Endothelial cell of umbilical vein (primary cell): Measurements from ENCODE around the gene C1RL. TPM values are rescaled to one million over a fixed set of nuclear protein-coding genes. Genes with fewer than 3 reads are reported as not detected.

Experiments
- BruUV-seq: library from RNA; stranded (reverse); fragments of 400-500 nt; replicated peaks from 2 replicates; lab custom pipeline; 2021; lab: Mats Ljungman, UMichigan
- CTCF ChIA-PET: fragments of 300-600, 350-600 bp; sonication (Branson Sonifier 250); formaldehyde crosslinking; loops from one replicate; lab custom pipeline; 2021; ENCODE audit warnings: antibody characterized with exemption, inconsistent platforms; lab: Charles Lee
- POLR2A ChIA-PET: fragments of 300-600, 350-600 bp; sonication (Branson Sonifier 250); formaldehyde crosslinking; loops from one replicate; lab custom pipeline; 2021; ENCODE audit warnings: antibody characterized with exemption, inconsistent platforms; lab: Charles Lee
- DNase-seq: peaks from one replicate; pipeline ENCODE4 v3.0.0-alpha.2; 2011; ENCODE audit warnings: low read depth, low spot score
- FAIRE-seq: peaks from 2 replicates; lab custom pipeline; 2011; peaks lifted over from hg19 to GRCh38; lab: Jason Lieb, UNC
- H2AFZ ChIP-seq: 2 replicates; pipeline ENCODE4 v1.6.0; 2012; ENCODE audit warnings: low read depth, low read length, control low read depth, inconsistent platforms
- H3K27ac ChIP-seq: 2 replicates; pipeline ENCODE4 v1.5.1; 2011; ENCODE audit warnings: low read depth, mild to moderate bottlenecking, control low read depth, low read length, moderate library complexity; ENCODE audit not compliant: insufficient read depth
- H3K27me3 ChIP-seq, 2 experiments: 2 replicates each; pipeline versions ENCODE4 v1.6.0 to v1.6.1; 2011; ENCODE audit warnings: low read length in 2 of 2, mixed read lengths in 1 of 2; ENCODE audit not compliant: control insufficient read depth in 2 of 2, insufficient read depth in 2 of 2
- H3K36me3 ChIP-seq, 2 experiments: 2 replicates in 1 of 2; 3 replicates in 1 of 2; pipeline ENCODE4 v1.5.1; 2011; ENCODE audit warnings: low read length in 2 of 2, mild to moderate bottlenecking in 1 of 2, moderate library complexity in 1 of 2; ENCODE audit not compliant: control insufficient read depth in 2 of 2, insufficient read depth in 2 of 2; ENCODE audit errors: extremely low read depth in 1 of 2
- H3K4me1 ChIP-seq: 3 replicates; pipeline ENCODE4 v1.5.1; 2011; ENCODE audit warnings: mild to moderate bottlenecking, low read length; ENCODE audit not compliant: control insufficient read depth, insufficient read depth; ENCODE audit errors: extremely low read depth
- H3K4me2 ChIP-seq: 2 replicates; pipeline ENCODE4 v1.6.1; 2011; ENCODE audit warnings: low read length, control low read depth, mixed read lengths; ENCODE audit not compliant: insufficient read depth
- H3K4me3 ChIP-seq, 3 experiments: fragments of 200-600 bp in 1 of 3; sonication (generic), shearing (Covaris generic) in 1 of 3; replicated peaks in 1 of 3; 2 replicates each; pipeline ENCODE4 v1.5.1; 2011 to 2016; ENCODE audit warnings: control low read depth in 3 of 3, low read length in 3 of 3, mild to moderate bottlenecking in 2 of 3, inconsistent platforms in 1 of 3, low read depth in 1 of 3, moderate library complexity in 1 of 3; ENCODE audit not compliant: insufficient read depth in 1 of 3
- H3K79me2 ChIP-seq: 2 replicates; pipeline ENCODE4 v1.6.0; 2012; ENCODE audit warnings: low read length, inconsistent platforms; ENCODE audit not compliant: control insufficient read depth, insufficient read depth
- H3K9ac ChIP-seq: replicated peaks from 2 replicates; pipeline ENCODE3; 2011; ENCODE audit warnings: low read length, control low read depth; ENCODE audit not compliant: insufficient read depth; ENCODE audit errors: extremely low read depth
- H3K9me1 ChIP-seq: replicated peaks from 3 replicates; pipeline ENCODE4 v1.6.0; 2011; ENCODE audit warnings: mild to moderate bottlenecking, low read length; ENCODE audit not compliant: control insufficient read depth, insufficient read depth; ENCODE audit errors: extremely low read depth
- H3K9me3 ChIP-seq: replicated peaks from 2 replicates; pipeline ENCODE4 v1.5.1; 2012; ENCODE audit warnings: low read length, inconsistent platforms; ENCODE audit not compliant: control insufficient read depth, insufficient read depth
- H4K20me1 ChIP-seq: replicated peaks from 2 replicates; pipeline ENCODE3; 2011; ENCODE audit warnings: mild to moderate bottlenecking, low read length; ENCODE audit not compliant: control insufficient read depth, insufficient read depth; ENCODE audit errors: extremely low read depth
- CTCF ChIP-seq, 2 donors: IDR thresholded peaks; 1 replicate in 1 of 2; 2 replicates in 1 of 2; pipeline ENCODE4 v1.5.1; 2011; ENCODE audit warnings: low read length in 2 of 2, mild to moderate bottlenecking in 2 of 2, moderate library complexity in 2 of 2, control low read depth in 1 of 2, inconsistent platforms in 1 of 2, low read depth in 1 of 2; ENCODE audit not compliant: insufficient read depth in 1 of 2; ENCODE audit errors: extremely low read depth in 1 of 2
- EZH2 ChIP-seq: IDR thresholded peaks from 2 replicates; pipeline ENCODE4 v1.6.1; 2012; ENCODE audit warnings: borderline replicate concordance, low read depth, mild to moderate bottlenecking, moderate library complexity, low read length, inconsistent platforms; ENCODE audit not compliant: severe bottlenecking
- JUN ChIP-seq: IDR thresholded peaks from 2 replicates; pipeline ENCODE4 v1.6.1; 2011; ENCODE audit warnings: borderline replicate concordance, low read depth; ENCODE audit not compliant: insufficient read length, insufficient read depth
- MAX ChIP-seq: IDR thresholded peaks from 2 replicates; pipeline ENCODE4 v1.6.1; 2011; ENCODE audit not compliant: insufficient read depth, insufficient read length
- MYC ChIP-seq: IDR thresholded peaks from one replicate; pipeline ENCODE4 v1.6.1; 2011; ENCODE audit warnings: mild to moderate bottlenecking, low read depth, low read length
- POLR2A ChIP-seq: IDR thresholded peaks from 2 replicates; pipeline ENCODE4 v1.6.1; 2012; ENCODE audit warnings: low read depth, mild to moderate bottlenecking, control low read depth, low read length
- POLR2AphosphoS5 ChIP-seq: IDR thresholded peaks from 2 replicates; pipeline ENCODE4 v1.6.1; 2012; ENCODE audit warnings: low read depth, mild to moderate bottlenecking, control low read depth, low read length, moderate library complexity; ENCODE audit not compliant: insufficient read depth
- dilution Hi-C: fragments of 300-500 bp; cut with MboI; formaldehyde crosslinking; loops from one replicate; pipeline ENCODE4 v1.15.0; 2019; ENCODE audit warnings: low sequenced_read_pairs; ENCODE audit not compliant: extremely low pct_ligation_motif_present
- intact Hi-C: fragments of 100-400 bp; cut with micrococcal nuclease; formaldehyde crosslinking; loops from one replicate; pipeline ENCODE4 v1.10.0; 2022
- polyA plus RNA-seq, 4 experiments: library from polyadenylated mRNA; depleted of rRNA in 3 of 4; stranded (reverse) in 3 of 4; unstranded in 1 of 4; fragments of >200 nt; gene quantifications; 2 replicates each; pipeline versions ENCODE4 v1.2.1 to v1.2.3, GENCODE V29; 2011 to 2012; ENCODE audit warnings: missing spikeins in 1 of 4
- total RNA-seq: library from RNA; stranded (reverse); gene quantifications from 2 replicates; pipeline ENCODE4 v1.2.3, GENCODE V29; 2021

Gene C1RL
- total and polyA plus RNA-seq, 2 donors (not counting 3 experiments of a cell fraction or from before 2014, with no cell fraction given), result 20.9 to 25.0 TPM

GRCh38 chr12:7155471-7156034, 46.5 kb upstream of the C1RL start:
- Histone ChIP-seq H3K4me2 (no peak overlapping the region), H3K4me3 (no peak overlapping the region), H3K9me1 (no peaks in the 10 kb centered on the region), H3K36me3 (peaks cover 0 to 10% of the 10 kb centered on the region in 2 experiments), H3K9ac (no peak overlapping the region), H3K9me3 (no peaks in the 10 kb centered on the region), H3K27ac (no peak overlapping the region), H4K20me1 (no peaks in the 10 kb centered on the region), H3K27me3 (no peaks in the 10 kb centered on the region), H3K4me1 (peaks cover 5% of the 10 kb centered on the region), H2AFZ (no peak overlapping the region), H3K79me2 (no peaks in the 10 kb centered on the region)
- dilution Hi-C loops (no loop called here), intact Hi-C loops (no loop called here)
- BruUV-seq, result no TSS peak
- DNase-seq (no peak), FAIRE-seq (no peak)
- POLR2A ChIA-PET, result interaction anchor here (0.6 kb wide), 1 partner anchor 25 kb away, joined by 8 read pairs; no protein-coding TSS in a partner anchor
- CTCF ChIA-PET, result interaction anchor here (1.0 to 1.7 kb wide), 3 partner anchors 10 to 13 kb away, joined by 3 to 5 read pairs (median 4); no protein-coding TSS in a partner anchor
- TF ChIP-seq EZH2 (no peak), POLR2A (no peak), POLR2AphosphoS5 (no peak), CTCF (IDR thresholded peaks at IDR 0.05; ENCODE audit: extremely low read depth in 1 of 2, insufficient read depth in 1 of 2, low read depth in 1 of 2, low read length in 2 of 2) (no peak), JUN (no peak), MAX (no peak), MYC (no peak)
